ENCODE data around the gene CES3.

DNA sequence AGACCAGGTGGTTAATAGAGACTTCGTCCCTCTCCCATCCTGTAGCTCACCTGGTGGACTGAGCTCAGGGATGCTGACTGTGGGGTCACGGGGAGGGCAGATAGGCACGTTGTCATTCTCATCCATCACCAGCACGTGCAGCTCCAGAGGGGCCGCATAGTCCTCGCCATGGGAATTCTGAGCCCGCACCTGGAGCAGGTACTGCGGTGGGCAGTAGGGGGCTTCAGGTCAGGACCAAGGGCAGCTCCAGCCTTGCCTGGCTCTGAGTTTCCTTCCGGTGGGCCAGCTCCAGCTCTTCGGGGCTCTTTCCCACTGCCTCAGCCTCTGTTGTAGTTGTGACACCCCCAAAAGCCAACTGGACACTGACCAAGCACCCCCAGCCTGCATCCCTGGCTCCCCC is 48.0 kb upstream of the CES3 start:
- TF ChIP-seq CTCF (conservative IDR thresholded peaks at IDR 0.05; ENCODE audit: low read length), result no peak
- TF ChIP-seq EZH2phosphoT487 (IDR thresholded peaks at IDR 0.05; ENCODE audit: borderline replicate concordance, low read depth, low read length), result no peak

Data from OCI-LY7 (cell line).